Measurements from ENCODE around the gene TGM2.

- TF ChIP-seq EZH2 (IDR thresholded peaks at IDR 0.05; ENCODE audit: borderline replicate concordance, insufficient read depth, low read length, poor library complexity, severe bottlenecking) (no peak), POLR2AphosphoS5 (IDR thresholded peaks at IDR 0.05) (no peak), MXI1 (conservative IDR thresholded peaks at IDR 0.05; ENCODE audit: poor library complexity, severe bottlenecking) (no peak)
These were observed 27.3 kb upstream of the TGM2 start for GRCh38 chr20:38192323-38192885.

All from neural cell (in vitro differentiated cells).